HG03066 (cell line): ENCODE data around the gene MTMR3.

ENCODE experiments used
- ATAC-seq: cut with Tn5 transposase; IDR thresholded peaks from one replicate; pipeline ENCODE4 v1.9.1; 2021; ENCODE audit warnings: low read depth; ENCODE audit not compliant: unreplicated experiment

Gene MTMR3

GRCh38 chr22:30078320-30079311, 195.6 kb downstream of the MTMR3 start:
- ATAC-seq = no peak

GRCh38 chr22:30079952-30080533, 197.1 kb downstream of the MTMR3 start, which contains the start of gene HORMAD2:
HORMAD2 (plus strand) TSS chr22:30080464; CDS start chr22:30093953, 13,489 bp downstream.
- no peak for ATAC-seq
